Measurements from ENCODE around the gene TLR6.
"Not testable (repeated sequence)": the region's sequence is repeated elsewhere in the genome, so short reads cannot be mapped to it uniquely, and the experiment has no call there.

The TLR6 gene

DNA sequence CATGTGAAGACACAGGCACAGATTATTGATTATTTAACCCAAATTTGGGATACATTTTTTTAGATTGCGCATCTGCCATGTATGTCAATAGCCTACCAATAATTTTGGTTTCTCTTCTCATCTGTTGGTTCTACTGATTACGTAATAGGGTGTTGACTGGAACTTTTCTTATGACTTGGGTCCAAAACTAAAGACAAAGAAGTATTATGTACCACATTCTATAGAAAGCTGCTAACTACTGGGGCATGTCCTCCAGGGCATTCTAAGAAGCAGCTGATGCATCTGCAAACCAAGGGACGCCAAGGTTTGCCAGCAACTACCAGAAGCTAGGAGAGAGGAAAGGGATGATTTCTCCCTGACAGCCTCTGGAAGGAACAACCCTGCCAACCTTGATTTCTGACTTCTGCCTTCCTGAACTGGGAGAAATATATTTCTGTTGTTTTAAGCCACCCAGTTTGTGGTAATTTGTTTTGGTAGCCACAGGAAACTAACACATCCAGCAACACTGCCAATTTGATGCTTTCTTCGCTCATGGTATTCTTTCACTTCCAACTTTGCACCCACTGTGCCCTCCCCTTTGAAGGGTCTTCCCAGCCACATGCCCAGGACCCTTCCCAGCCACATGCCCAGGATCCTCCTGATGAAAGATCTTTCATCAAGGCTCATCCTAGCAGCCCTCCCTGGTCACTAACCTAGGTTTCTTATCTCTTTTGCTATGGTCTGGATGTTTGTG lies 36.1 kb downstream of the TLR6 start:
- no peak for DNase-seq

DNA sequence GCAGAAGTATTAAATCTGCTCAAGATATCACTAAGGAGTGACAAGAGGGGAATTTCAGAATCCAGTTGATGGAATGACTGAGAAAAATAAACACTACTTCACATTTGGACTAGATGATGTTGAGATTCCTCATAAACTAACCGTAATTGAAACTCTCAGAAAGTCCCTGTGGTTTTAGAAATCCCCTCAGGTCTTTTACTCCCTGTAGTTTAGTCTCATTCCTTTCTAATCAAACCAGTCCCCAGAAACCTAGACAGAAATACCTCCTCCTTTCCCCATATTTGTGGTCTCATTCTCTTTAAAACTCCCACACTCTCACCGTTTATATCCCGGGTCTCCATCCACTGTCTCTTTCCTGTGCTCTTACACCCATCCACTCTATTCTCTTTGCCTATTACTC lies 37.0 kb downstream of the TLR6 start:
- no peak for DNase-seq

GRCh38 chr4:38818441-38818976 lies 38.1 kb downstream of the TLR6 start:
- DNase-seq: no peak

GRCh38 chr4:38815885-38816782 lies 40.5 kb downstream of the TLR6 start:
- DNase-seq: no peak

DNA sequence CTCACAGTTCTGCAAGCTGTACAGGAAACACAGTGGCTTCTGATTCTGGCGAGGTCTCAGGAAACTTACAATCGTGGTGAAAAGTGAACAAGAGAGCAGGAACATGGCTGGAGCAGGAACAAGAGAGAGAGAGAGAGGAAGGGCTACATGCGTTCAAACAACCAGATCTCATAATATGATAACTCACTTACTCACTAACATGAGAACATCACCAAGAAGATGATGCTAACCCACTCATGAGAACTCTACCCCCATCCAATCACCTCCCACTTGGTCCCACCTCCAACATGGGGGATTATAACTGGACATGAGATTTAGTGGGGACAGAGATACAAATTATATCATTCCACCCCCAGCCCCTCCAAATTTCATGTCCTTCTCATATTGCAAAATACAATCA lies 42.2 kb downstream of the TLR6 start:
- DNase-seq: no peak

GRCh38 chr4:38811297-38811696 lies 45.3 kb downstream of the TLR6 start:
- no peak for DNase-seq

DNA sequence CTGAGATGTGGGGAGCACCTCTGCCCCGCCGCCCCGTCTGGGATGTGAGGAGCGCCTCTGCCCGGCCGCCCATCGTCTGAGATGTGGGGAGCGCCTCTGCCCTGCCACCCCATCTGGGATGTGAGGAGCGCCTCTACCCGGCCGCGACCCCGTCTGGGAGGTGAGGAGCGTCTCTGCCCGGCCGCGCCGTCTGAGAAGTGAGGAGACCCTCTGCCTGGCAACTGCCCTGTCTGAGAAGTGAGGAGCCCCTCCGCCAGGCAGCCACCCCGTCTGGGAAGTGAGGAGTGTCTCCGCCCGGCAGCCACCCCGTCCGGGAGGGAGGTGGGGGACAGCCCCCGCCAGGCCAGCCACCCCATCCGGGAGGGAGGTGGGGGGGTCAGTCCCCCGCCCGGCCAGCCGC lies 49.2 kb downstream of the TLR6 start:
- DNase-seq: not testable (repeated sequence)

- DNase-seq: not testable (repeated sequence)
Observed at GRCh38 chr4:38806251-38806650, 50.4 kb downstream of the TLR6 start.

GRCh38 chr4:38805530-38806145 lies 51.0 kb downstream of the TLR6 start:
- no peak for DNase-seq

- no peak for DNase-seq
Observed at GRCh38 chr4:38804654-38805295, 51.8 kb downstream of the TLR6 start, which contains the start of gene TLR1. Gene TLR1, minus strand, starts transcription at chr4:38804791. Its CDS starts 5,960 bp downstream, at chr4:38798831.

DNA sequence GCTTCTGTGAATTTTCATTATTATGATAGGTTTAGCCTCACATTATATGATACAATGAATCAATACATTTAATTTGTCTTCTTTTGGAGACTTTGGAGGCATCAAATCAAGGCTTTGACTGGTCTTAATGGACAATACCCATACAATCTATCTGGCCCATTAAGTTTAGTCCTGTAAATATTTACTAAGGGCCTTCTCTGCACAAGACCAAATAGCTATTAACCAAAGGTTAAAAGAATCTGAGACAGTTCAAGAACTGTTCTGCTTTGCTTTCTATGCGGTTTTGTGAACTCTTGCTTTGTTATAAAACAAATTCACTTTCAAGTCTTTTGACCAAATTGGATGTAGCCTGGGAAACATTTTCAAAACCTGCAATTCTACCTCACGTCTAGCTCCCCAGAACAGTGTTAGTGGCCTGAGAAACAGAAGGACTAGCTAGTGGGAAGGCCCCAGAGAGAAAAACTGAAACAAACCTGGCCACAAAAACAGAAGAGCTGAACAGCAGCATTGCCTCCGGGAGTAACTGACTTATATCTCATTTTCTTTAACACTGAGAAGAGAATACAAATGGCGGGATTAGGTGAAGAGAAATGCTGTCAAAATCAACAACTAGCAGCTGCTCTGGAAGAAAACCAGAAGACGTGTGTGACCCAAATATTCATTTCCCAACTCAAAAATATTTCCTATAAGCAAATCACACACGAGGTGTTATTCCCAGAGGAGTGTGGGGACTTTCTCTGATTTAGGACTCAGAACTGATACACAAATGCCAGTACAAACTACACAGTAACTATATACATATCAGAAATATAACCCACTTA lies 52.6 kb downstream of the TLR6 start:
- peak; percentile 19 for DNase-seq

GRCh38 chr4:38802561-38803355 lies 53.9 kb downstream of the TLR6 start:
- no peak for DNase-seq

- DNase-seq: no peak
Observed at GRCh38 chr4:38800961-38801450, 55.6 kb downstream of the TLR6 start.

DNA sequence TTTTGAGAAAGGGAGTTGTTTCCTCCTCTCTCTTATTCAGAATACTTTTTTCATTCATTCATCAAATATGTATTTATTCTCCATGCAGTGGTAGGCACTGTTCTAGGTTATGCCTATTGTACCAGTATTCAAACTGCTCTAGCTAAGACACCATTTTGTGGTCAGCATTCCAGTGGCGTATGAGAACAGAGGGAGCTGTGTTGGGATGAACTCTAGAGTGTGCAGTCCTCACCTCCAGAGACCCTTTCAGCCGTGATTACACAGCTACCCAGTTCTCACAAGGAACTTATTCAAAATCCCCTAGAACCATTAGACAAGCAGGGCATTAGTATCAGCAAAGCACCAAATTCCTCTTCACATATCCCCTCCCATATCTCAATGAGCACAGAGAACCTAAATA lies 56.3 kb downstream of the TLR6 start:
- DNase-seq: no peak

DNA sequence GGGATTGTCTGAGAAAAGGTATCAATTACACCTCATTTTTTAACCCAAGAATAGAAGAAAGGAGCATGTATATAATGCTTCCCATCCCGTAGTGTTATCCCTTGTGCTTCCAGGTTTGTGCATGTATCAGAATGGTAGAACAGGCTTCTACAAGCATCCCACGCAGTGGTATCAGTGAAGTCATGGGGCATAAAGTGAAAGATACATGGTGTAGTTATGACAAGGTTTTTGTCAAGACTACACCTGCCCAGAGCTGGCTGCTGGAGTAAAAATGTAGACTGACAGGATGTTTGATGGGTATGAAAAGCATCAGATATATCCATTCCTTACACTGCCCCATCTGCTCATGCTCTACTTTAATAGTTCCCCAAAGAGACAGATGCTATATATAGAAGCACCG lies 61.5 kb downstream of the TLR6 start:
- DNase-seq: no peak

GRCh38 chr4:38794051-38794450 lies 62.6 kb downstream of the TLR6 start:
- no peak for DNase-seq

DNA sequence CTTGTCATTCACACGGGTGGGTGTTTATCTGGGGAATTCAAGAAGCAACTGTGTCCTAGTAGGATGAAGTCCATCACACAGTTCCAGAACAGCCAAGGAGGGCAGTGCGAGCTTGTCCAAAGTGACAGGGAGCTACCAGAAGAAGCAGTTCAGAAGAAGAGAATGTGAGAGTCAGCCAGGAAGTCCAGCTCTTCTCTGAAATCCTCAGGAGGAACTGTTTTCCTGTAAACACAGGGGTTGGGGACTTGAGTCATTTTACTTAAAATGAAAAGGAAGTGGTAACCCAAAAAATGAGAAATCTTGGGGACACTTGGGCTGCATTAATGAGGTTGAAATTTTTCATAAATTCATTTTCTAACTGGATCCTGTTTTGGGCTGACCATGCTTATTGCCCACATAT lies 65.6 kb downstream of the TLR6 start:
- DNase-seq: no peak

DNA sequence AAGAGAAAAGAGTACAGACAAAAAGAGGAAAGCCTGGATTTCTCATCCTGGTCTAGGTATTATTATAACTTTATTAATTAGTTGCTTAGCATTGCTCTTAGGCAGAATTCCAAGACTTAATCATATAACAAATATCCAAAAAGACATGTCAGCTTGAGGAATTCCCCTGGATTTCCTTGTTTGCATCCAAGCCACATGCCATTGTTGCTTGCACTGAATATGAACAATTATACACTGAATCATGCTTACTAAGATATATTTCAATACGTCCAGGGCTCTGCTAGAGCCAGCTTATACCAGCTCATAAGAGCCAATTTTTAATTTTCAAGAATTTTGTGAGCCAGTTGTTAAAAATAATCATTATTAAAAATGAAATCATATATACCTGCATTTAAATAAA lies 68.3 kb downstream of the TLR6 start:
- no peak for DNase-seq

GRCh38 chr4:38787693-38788092 lies 68.9 kb downstream of the TLR6 start:
- no peak for DNase-seq

DNA sequence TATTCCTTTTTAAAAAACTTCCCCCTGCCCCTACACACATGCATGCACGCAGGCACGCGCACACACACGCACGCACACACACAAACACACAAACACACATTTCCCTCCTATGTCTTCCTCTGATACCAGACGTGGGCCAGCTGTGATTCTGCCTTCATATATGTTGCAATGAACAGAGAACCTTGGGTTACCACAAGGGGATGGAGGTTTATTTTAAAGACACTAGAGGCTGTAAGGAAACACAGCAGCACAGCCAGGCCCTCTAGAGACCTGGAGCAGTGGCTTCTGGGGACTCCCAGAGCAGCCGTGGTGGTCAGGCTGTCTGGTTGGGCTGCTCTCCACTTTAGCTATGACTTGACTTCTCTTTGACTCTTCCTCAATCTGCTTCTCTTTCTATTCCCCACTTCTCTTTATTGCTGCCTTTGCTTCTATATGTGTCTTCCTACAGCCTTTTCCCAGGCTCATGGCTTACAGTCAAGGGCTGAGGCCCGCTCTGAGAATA lies 70.7 kb downstream of the TLR6 start:
- DNase-seq: no peak

Measured in NK-92 treated with Interleukin-12 subunit alpha and Interleukin-12 subunit beta, amount 100 ng/mL, for 24 hours (cell line).